ENCODE data around the gene NDFIP1.
"Not testable (repeated sequence)": the region's sequence is repeated elsewhere in the genome, so short reads cannot be mapped to it uniquely, and the experiment has no call there.

Gene NDFIP1

DNA sequence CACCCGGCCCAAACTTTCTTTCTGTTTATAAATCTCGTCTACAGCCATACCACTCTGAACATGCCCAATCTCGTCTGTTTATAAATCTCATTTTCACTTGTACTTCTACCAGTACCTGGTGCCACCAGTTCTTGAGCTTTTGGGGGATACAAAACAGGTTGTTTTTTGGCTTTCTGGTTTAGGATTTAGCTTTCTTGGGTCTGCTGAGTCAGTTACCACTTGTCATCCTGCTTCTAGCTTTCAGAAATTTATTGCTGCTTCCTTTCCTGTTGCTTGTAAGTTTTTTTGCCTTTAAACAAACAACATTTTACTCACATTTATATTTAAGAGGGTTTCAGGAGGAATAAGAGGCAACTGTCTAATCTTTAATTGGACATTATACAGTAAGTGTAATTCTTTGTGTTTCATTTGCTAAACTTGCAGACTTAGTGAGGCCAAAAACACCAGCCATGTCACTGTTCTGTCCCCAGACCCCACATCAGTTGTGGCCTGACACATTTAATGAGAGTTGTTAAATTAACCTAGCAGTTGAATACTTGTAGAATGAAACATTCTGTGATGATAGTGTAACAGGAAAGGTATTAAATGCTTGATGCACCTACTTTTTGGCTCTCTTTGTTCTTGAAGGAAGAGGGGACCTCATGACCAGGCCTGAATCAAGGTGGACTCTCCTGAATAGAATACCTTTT, 11.8 kb downstream of the NDFIP1 start:
- DNase-seq = no peak

DNA sequence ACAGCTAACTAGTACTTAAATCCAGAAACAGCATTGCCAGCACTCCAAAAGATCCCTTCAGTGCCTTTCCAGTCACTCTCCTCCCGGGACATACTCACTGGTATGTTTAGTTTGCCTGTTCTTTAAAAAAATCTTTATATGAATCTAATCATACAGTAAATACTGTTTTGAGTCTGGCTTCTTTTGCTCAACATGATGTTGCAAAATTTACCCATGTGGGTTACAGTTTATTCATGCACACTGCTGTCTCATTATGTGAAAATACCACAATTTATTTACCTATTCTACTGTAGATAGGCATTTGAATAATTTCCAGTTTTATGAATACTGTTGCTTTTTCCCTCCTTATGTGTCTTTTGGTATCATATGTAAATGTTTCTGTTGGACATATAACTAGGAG, 13.5 kb downstream of the NDFIP1 start:
- no peak for DNase-seq

DNA sequence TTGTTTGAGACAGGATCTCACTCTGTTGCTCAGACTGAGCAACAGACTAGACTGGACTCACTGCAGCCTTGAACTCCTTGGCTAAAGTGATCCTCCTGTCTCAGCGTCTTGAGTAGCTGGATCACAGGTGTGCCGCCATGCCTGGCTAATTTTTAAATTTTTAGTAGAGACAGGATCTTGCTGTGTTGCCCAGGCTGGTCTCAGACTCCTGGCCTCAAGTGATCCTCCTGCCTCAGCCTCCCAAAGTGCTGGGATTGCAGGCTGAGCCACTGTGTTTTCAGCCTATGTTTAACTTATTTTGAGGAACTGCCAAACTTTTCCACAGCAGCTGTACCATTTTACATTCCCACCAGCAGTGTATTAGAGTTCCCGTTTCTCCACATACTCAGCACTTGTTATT, 16.8 kb downstream of the NDFIP1 start:
- DNase-seq = no peak

DNA sequence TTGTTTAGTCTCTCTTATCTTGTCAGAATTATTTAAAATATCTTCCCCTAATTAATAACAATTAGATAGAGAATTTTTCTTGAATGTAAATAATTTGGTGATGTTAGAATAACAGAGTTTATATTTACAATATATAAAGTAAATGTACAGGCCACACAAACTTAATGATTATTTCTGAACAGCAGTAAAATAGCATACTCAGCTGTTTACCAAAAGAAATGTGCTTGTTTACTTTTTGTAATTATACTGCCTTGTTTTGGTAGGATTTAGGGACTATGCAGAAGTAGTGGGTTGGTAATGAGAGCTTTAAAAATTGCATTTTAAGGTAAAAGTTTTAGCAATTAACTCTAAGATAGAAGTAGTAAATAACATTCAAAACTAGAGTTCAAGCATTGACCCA, 17.4 kb downstream of the NDFIP1 start:
- no peak for DNase-seq

DNA sequence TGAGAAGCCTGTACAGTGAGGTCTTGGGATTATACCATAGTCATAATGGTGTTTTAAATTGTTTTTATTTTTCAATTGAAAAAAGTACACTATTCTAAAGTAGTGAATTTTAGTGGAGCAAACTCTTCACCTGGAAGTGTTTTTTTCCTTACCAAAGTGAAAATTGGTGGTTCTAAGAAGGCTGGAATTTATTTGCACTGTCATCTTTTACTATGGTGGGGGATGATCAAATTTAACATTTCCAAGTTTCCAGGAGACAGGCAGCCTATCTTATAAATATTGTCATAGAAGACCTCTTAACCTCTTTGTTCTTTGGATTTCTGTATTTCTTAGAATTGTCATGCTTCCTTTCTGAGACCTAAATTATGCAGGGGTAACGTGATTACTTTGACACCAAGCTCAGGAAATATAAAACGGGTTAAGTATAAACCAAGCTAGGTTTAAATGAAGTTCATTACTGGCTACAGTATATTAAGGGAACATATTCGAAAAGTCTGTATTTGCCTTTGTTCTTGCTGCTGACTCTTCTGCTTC, 20.2 kb downstream of the NDFIP1 start:
- DNase-seq = no peak

DNA sequence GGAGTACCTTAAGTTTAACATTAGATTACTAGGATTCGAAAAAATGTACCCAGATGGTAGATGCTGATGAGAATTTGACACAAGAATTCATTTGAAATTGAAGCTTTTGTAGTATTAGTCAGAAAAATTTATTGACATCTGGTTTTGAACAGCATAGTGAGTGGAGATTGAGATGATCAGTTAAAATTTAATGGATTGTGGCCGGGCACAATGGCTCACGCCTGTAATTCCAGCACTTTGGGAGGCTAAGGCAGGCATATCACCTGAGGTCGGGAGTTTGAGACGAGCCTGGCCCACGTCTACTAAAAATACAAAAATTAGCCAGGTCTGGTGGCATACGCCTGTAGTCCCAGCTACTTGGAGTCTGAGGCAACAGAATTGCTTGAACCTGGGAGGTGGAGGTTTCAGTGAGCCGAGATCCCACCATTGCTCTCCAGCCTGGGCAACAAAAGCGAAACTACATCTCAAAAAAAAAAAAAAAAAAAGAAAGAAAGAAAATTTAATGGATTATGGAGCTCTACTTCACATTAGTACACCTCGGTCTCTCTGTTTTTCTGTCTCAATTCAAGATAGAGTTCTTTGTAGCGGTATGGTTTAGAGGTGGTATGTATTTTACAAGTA, 21.0 kb downstream of the NDFIP1 start:
- no peak for DNase-seq

DNA sequence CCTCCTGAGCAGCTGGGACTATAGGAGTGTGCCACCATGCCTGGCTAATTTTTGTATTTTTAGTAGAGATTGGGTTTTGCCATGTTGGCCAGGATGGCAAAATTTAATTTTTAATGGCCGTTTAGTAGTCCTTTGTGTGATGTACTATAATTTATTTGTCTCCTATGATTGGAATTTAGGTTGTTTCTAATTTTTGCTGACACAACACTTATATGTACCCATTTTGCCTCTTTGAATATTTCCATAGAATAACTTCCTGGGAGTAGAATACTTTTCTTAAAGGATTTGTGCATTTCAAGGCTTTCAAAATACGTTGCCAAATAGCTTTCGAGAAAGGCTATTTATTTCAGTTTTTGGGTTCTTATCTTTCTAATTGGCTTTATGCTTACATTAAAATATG, 22.8 kb downstream of the NDFIP1 start:
- no peak for DNase-seq

DNA sequence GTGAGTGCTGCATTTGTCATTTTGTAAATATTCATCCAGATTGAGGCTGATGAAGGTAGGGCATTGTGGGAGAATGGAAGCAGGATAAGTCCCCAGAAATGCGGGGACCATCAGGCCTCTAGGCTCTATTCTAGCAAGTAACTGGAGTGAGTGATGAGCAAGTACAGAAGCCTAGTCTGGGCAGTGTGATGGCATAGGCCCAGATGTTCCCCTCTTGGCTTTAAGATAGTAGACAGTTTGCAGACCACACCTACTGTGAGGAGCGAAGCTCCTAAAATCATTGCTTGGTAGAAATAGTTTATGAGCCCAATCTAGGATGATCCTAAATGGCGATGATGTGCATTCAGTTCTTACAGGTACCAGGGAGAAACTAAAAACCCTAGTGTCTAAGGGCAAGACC, 24.3 kb downstream of the NDFIP1 start:
- no peak for DNase-seq

DNA sequence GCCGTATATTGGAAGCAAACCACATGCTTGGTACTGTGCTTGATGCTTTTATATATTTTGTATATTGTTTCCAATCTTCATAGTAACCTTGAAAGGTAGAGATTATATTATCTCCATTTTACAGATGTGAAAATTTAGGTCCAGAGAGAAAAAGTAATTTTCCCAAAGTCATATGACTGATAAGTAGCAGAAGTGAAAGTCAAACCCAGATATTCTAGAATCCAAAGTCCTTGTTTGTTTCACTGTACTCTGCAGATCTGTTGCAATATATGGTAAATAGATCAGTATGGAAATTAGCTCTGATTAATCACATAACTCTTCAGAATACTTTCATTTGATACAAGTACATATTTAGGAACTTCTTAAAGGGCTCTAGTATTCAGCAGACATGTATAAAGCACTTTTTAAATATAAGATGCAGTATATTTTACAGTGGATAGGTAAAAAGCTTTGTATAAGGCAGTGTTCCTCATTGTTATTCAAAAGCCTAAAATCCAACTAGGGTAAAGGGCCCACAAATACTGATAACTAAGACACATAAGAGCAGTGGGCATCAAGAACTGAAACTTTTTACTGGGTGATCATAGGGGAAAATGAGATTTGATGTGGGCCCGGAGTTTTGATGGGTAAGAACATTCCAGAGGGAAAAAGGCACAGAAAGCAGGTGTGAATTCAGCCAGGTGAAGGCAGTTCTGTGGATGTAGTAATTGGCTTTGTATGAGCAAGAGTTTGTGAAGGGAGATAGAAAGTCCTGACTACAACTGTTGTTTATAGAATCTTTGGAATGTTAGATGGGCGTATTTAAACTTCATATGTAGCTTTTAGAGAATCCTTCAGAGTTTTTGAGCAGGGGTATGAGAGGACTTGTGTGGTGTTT, 25.0 kb downstream of the NDFIP1 start:
- DNase-seq = no peak

DNA sequence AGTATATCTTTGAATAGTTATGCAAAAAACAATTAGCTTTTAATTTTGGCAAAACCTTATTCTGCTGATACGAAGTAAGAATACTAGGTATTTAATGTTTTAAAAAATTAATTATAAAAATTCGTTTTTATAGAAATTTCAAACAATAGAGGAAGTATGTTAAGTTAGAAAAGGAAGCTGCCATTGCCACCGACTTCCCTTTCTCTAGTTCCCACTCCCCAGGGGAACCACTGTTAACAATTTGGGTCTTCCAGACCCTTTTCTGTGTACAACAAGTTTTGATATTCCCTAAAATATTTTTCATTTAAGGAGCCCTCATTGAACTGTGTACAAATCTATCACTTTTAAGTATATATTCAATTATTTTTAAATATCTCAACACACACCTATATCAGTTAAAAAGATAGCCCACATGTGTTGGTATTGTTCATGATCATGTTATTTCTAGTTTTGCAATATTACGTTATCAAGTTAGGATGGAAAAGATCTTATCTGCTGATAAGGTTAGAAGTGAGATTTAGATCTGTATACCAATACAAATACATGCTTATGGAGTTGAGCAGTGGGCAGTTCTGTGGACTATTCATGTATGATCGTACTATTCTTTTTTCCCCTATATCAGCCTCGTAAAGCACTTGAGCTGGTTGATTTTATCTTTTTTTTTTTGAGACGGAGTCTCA, 25.9 kb downstream of the NDFIP1 start:
- no peak for DNase-seq

DNA sequence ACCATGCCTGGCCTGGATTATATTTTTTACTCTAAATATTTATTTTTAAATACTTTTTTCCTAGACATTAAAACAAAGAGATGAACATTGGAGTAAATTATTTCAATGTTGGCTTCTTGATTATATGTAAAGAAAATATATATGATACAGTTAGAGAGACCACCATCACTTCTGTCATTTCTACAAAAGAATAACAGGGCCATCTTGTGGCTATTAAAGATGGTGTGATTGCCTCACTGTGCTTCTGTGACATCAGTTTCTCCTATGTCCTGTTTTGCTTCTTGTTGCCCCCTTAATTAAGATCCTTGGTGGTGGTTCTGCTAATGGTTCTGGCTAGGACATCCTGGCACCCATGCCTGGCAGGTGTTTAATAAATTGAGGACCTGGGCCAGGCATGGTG, 32.9 kb downstream of the NDFIP1 start:
- DNase-seq = no peak

DNA sequence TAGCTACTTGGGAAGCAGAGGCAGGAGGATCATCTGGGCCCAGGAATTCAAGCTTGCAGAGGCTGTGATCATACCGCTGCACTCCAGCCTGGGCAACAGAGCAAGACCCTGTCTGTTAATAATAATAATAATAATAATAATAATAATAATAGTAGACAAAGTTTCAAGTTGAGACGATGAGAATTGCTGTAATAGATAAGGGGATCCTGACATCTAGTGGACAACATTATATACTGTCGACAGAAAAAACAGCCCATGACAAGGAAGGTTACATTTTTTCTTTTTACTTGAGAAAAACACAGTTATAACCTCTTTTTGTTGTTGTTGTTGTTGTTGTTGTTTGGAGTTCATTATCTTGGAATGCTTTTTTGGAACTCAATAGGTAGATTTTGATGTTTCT, 35.3 kb downstream of the NDFIP1 start:
- DNase-seq = no peak

DNA sequence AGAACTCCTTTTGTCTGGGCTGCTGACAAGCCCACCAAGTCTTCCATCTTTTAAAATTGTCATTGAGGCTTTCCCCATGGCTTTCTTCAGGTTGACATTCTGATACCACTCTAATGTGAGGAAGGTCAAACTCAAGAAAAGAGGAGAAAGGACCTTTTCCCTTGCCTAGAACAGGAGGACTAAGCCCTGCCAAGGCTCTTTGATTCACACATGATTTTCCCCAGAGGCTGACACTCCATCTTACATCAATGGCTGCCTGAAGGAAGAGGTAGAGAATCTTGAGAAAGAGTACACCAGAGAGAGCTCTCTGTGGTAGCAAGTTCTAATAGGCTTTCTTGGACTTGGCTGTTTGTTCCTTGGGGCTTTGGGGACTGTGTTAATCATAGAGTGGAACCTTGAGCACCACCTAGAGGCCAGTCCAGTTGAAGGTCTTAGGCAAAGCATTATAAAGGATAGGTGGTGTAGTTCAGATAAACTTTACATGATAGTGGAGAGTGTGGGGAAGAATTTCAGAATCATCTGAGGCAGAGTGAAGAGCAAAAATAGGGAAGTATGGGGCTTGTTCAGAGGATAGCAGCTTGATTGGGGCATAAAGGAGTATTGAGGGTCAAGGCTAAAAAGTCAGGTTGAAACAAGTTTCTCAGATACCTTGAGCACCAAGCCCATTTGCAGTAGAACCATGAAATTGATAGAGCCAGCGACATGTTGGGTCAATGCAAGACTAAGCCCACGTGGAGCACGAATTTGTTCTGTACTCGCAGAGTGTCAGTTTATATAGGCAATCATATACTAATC, 36.7 kb downstream of the NDFIP1 start:
- no peak for DNase-seq

DNA sequence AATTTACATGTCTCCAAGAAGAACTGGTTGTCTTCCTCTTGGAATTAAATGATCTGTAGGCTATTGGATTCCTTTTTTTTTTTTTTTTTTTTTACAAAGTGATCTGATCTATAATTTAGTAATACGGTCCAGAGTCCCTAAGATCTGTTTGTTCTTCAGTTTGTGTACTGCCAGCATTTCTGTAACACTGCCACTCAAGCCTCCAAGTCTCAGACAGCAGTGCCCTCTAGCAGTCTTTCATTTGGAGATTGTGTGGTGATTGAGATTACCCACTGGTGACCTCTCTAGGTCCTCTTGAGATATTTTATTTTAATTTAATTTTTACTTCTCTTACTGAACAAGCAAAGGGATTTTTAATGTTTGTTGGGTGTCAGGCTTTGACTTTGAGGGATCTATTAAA, 40.8 kb downstream of the NDFIP1 start:
- no peak for DNase-seq

DNA sequence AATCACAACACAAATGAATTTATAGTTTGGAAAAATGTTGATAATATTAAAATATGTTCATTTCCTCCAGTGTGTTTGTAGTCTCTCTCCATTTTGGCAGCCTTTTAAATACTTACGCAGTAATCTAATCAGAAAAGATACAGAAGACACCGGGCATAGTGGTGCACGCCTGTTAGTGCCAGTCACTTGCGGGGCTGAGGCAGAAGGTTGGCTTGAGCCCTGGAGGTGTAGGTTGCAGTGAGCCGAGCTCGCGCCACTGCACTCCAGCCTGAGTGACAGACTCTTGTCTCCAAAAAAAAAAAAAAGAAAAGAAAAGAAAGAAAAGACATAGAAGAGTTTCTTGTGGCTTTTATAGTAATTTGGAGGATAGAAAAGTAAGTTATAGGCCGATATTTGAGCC, 41.9 kb downstream of the NDFIP1 start:
- DNase-seq = no peak

DNA sequence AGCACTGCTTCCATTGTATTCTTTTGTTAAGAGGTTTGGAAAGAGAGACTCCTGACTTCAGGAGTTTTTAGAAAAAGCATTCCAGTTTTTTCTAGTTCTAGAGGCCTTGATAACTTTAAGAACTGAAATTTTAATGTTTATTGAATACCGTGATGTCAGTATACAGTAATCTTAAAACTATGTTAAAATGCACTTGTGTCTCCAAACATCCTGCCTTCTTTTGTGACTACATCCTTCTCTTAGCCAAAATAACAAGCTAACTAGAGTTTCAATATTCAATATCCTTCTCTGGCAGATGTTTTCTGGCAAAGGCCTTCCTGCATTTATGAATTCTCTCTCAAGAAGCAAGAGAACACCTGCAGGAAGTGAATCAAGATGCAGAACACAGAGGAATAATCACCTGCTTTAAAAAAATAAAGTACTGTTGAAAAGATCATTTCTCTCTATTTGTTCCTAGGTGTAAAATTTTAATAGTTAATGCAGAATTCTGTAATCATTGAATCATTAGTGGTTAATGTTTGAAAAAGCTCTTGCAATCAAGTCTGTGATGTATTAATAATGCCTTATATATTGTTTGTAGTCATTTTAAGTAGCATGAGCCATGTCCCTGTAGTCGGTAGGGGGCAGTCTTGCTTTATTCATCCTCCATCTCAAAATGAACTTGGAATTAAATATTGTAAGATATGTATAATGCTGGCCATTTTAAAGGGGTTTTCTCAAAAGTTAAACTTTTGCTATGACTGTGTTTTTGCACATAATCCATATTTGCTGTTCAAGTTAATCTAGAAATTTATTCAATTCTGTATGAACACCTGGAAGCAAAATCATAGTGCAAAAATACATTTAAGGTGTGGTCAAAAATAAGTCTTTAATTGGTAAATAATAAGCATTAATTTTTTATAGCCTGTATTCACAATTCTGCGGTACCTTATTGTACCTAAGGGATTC, 43.1 kb downstream of the NDFIP1 start:
- no peak for DNase-seq

DNA sequence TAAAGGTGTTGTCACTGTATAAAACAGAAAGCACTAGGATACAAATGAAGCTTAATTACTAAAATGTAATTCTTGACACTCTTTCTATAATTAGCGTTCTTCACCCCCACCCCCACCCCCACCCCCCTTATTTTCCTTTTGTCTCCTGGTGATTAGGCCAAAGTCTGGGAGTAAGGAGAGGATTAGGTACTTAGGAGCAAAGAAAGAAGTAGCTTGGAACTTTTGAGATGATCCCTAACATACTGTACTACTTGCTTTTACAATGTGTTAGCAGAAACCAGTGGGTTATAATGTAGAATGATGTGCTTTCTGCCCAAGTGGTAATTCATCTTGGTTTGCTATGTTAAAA, 43.8 kb downstream of the NDFIP1 start:
- DNase-seq = no peak

DNA sequence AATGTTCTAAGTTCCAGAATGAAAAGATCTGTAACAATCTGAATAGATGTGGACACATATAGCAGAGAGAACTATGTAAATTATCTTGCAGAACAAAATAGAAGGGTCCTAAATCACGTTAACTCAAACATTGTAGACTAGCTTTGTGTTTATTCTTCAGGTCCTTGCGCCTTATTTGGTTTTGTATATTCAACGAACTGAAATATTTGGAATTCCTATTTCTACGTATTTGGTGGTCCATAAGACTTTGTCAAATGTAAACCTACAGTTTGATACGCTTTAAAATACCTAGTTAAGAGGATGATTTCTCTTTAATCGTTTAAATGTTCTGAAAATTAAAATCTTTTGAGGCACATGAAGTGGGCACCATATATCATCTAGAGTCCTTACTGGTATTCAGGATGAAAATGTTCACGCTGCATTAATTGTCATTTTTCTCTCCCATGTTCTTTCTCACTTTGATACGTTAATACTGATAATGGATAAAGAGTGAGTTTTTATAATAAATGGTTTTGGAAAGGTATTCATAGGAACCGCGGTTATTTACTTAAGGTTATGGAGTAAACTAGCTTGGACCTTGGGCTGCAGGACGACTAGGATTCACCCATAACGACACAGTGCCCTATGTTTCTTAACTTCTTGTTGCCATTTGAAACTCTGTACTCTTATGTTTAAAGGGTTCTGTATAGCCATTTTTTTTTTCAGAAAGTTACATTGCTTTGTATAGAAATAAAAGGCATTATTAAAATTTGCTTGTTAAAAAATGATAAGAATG, 45.3 kb downstream of the NDFIP1 start:
- DNase-seq = no peak

DNA sequence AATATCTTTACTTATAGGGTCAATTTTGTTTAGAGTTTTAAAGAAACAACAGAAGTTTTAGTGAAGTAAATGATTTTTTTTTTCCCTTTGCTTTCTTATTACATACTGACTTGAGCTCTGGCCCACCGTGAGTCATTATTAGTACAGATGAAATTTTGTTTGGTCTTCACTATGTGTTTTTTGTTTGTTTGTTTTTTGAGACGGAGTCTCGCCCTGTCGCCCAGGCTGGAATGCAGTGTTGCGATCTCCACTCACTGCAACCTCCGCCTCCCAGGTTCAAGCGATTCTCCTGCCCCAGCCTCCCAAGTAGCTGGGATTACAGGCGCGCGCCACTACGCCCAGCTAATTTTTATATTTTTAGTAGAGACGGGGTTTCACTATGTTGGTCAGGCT, 45.9 kb downstream of the NDFIP1 start:
- not testable (repeated sequence) for DNase-seq

DNA sequence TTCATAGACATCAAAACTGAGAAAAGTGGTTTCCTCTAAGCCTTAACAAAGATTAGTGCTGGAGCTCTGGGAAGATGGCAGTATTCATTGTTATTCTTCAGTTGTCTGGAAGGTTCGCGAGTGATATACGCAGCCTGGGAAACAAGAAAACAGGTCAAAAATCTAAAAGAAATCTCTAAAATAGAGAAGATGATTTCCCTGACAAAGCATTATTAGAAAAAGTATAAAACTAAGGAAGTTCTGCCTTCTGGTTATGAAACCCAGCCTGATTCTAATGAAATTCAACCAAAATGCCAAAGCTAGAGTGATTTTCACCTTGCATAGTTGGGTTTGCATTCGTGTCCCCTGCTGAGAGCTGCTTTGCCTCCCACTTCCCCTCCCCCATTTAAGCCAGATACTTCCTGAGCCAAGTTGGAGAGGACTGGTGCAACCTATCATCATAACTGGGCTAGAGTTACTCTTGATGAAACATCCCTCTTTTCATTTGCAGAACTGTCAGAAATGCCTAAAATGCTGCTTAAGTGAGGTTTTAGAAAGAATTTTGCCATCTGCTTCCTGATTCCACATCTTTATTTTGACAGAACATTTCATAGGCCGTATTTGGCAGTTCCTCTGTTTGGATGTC, 48.4 kb downstream of the NDFIP1 start:
- DNase-seq = no peak
